HG02885 (cell line): ENCODE measurements around the gene TBX20.
"Not testable (repeated sequence)": the region's sequence is repeated elsewhere in the genome, so short reads cannot be mapped to it uniquely, and the experiment has no call there.

ENCODE experiments used
- ATAC-seq: cut with Tn5 transposase; IDR thresholded peaks from one replicate; pipeline ENCODE4 v1.9.1; 2021; ENCODE audit warnings: mild to moderate bottlenecking; ENCODE audit not compliant: unreplicated experiment, poor library complexity

The TBX20 gene

GRCh38 chr7:35173176-35173575, 80.7 kb downstream of the TBX20 start:
- ATAC-seq = not testable (repeated sequence)

GRCh38 chr7:35172131-35172530, 81.8 kb downstream of the TBX20 start:
- ATAC-seq = not testable (repeated sequence)

DNA sequence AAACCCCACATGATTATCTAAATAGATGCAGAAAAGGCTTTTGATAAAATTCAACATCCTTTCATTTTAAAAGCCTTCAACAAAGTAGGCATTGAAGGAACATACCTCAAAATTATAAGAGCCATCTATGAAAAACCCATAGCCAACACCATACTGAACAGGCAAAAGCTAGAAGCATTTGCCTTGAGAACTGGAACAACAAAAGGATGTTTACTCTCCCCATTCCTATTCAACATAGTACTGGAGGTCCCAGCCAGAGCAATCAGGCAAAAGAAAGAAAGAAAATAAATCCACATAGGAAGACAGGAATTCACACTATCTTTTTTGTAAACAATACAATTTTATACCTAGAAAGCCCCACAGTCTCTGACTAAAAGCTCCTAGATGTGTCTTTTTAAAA, 86.2 kb downstream of the TBX20 start:
- ATAC-seq = not testable (repeated sequence)

DNA sequence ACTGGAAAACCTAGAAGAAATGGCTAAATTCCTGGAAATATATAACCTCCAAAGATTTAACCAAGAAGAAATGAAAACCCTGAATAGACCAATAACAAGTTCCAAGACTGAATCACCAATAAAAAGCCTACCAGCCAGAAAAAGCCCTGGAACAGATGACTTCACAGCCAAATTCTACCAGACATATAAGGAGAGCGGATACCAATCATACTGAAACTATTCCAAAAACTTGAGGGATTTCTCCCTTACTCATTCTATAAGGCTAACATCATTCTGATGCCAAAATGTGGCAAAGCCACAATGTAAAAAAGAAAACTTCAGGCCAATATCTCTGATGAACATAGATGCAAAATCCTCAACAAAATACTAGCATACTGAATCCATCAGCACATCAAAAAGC, 86.7 kb downstream of the TBX20 start:
- ATAC-seq = not testable (repeated sequence)

- not testable (repeated sequence) for ATAC-seq
Measured at GRCh38 chr7:35161059-35161740, 92.7 kb downstream of the TBX20 start.
